Coronary artery (tissue), 2 donors: ENCODE measurements around the gene SLC17A7.

ENCODE experiments used
- DNase-seq: peaks from one replicate; pipeline ENCODE4 v3.0.0-alpha.2; 2017; ENCODE audit warnings: low spot score
- H3K27ac ChIP-seq, 2 donors: fragments of 200-600 bp; sonication (generic); one replicate each; pipeline ENCODE4 v1.5.1; 2016 to 2019
- H3K4me3 ChIP-seq: fragments of 200-600 bp; sonication (generic); 2 replicates; pipeline ENCODE4 v1.5.1; 2016; ENCODE audit warnings: mild to moderate bottlenecking, moderate library complexity
- CTCF ChIP-seq: fragments of 200-600 bp; sonication (generic); IDR thresholded peaks from one replicate; pipeline ENCODE4 v1.5.1; 2019; ENCODE audit warnings: antibody characterized with exemption

Gene SLC17A7

GRCh38 chr19:49432141-49433073 is 8.9 kb downstream of the SLC17A7 start:
- no peak for DNase-seq
- peak overlapping the region; percentile 28 for H3K4me3 ChIP-seq

GRCh38 chr19:49431330-49431749 is 10.0 kb downstream of the SLC17A7 start:
- DNase-seq: no peak

More at GRCh38 chr19:49432141-49433073, 8.9 kb downstream of the SLC17A7 start:
- TF ChIP-seq CTCF: no peak
- H3K27ac ChIP-seq: no peak overlapping the region

GRCh38 chr19:49430678-49431329 is 10.5 kb downstream of the SLC17A7 start:
- Histone ChIP-seq H3K4me3 (no peak overlapping the region), H3K27ac (no peak overlapping the region)
- TF ChIP-seq CTCF: no peak
- no peak for DNase-seq

More at GRCh38 chr19:49431330-49431749, 10.0 kb downstream of the SLC17A7 start:
- Histone ChIP-seq H3K4me3 (no peak overlapping the region), H3K27ac (no peak overlapping the region)
- TF ChIP-seq CTCF: no peak

- no peak for DNase-seq
- no peak for TF ChIP-seq CTCF
- H3K27ac ChIP-seq: no peak overlapping the region
- H3K4me3 ChIP-seq: no peak overlapping the region
These were observed 11.1 kb downstream of the SLC17A7 start for GRCh38 chr19:49430172-49430677.

- H3K27ac ChIP-seq: no peak overlapping the region
- DNase-seq: no peak
- H3K4me3 ChIP-seq: peak overlapping the region; percentile 39
- TF ChIP-seq CTCF: no peak
These were observed 12.5 kb downstream of the SLC17A7 start for GRCh38 chr19:49428547-49429451.

- TF ChIP-seq CTCF: no peak
- no peak overlapping the region for H3K27ac ChIP-seq
- H3K4me3 ChIP-seq: peak overlapping the region; percentile 39
- DNase-seq: no peak
These were observed 13.3 kb downstream of the SLC17A7 start for GRCh38 chr19:49427855-49428546.
